Mucosa of stomach (tissue), 1 donor: Measurements from ENCODE around the gene LTA4H.
"Not testable (repeated sequence)": the region's sequence is repeated elsewhere in the genome, so short reads cannot be mapped to it uniquely, and the experiment has no call there.

Source experiments
- H3K27me3 ChIP-seq: one replicate; pipeline ENCODE4 v1.7.0; 2013; ENCODE audit warnings: mild to moderate bottlenecking, low read length; ENCODE audit not compliant: control insufficient read depth, insufficient read depth
- H3K36me3 ChIP-seq: one replicate; pipeline ENCODE4 v1.7.0; 2013; ENCODE audit warnings: low read length; ENCODE audit not compliant: control insufficient read depth, insufficient read depth
- H3K4me1 ChIP-seq: one replicate; pipeline ENCODE4 v1.7.0; 2013; ENCODE audit warnings: mild to moderate bottlenecking, low read length; ENCODE audit not compliant: control insufficient read depth, insufficient read depth
- H3K4me3 ChIP-seq: one replicate; pipeline ENCODE4 v1.7.0; 2013; ENCODE audit warnings: low read length
- H3K9ac ChIP-seq: one replicate; pipeline ENCODE4 v1.7.0; 2013; ENCODE audit warnings: mild to moderate bottlenecking, low read length, moderate library complexity
- H3K9me3 ChIP-seq: one replicate; pipeline ENCODE4 v1.7.0; 2013; ENCODE audit warnings: mild to moderate bottlenecking, low read length, moderate library complexity; ENCODE audit not compliant: control insufficient read depth
- donor health status: Pancreatic carcinoma.

The LTA4H gene

GRCh38 chr12:95976416-95976832 is 59.0 kb downstream of the LTA4H start:
- H3K4me1 ChIP-seq, result no peaks in the 10 kb centered on the region
- no peaks in the 10 kb centered on the region for H3K36me3 ChIP-seq
- no peak overlapping the region for H3K9ac ChIP-seq
- no peak overlapping the region for H3K4me3 ChIP-seq
- H3K27me3 ChIP-seq, result no peaks in the 10 kb centered on the region
- H3K9me3 ChIP-seq, result no peaks in the 10 kb centered on the region

- Histone ChIP-seq H3K4me1 (no peaks in the 10 kb centered on the region), H3K9me3 (no peaks in the 10 kb centered on the region), H3K9ac (no peak overlapping the region), H3K36me3 (no peaks in the 10 kb centered on the region), H3K27me3 (no peaks in the 10 kb centered on the region), H3K4me3 (no peak overlapping the region)
These were observed 59.9 kb downstream of the LTA4H start for GRCh38 chr12:95975491-95975890.

- no peaks in the 10 kb centered on the region for H3K36me3 ChIP-seq
- H3K9ac ChIP-seq, result no peak overlapping the region
- H3K4me3 ChIP-seq, result no peak overlapping the region
- no peaks in the 10 kb centered on the region for H3K27me3 ChIP-seq
- no peaks in the 10 kb centered on the region for H3K9me3 ChIP-seq
- no peaks in the 10 kb centered on the region for H3K4me1 ChIP-seq
These were observed 61.0 kb downstream of the LTA4H start for GRCh38 chr12:95974358-95974757.

GRCh38 chr12:95972832-95973456 is 62.4 kb downstream of the LTA4H start:
- no peak overlapping the region for H3K4me3 ChIP-seq
- H3K9me3 ChIP-seq, result no peaks in the 10 kb centered on the region
- H3K27me3 ChIP-seq, result no peaks in the 10 kb centered on the region
- H3K4me1 ChIP-seq, result no peaks in the 10 kb centered on the region
- no peak overlapping the region for H3K9ac ChIP-seq
- H3K36me3 ChIP-seq, result no peaks in the 10 kb centered on the region

GRCh38 chr12:95970905-95971304 is 64.5 kb downstream of the LTA4H start:
- Histone ChIP-seq H3K9ac (no peak overlapping the region), H3K4me3 (no peak overlapping the region), H3K4me1 (no peaks in the 10 kb centered on the region), H3K36me3 (no peaks in the 10 kb centered on the region), H3K9me3 (no peaks in the 10 kb centered on the region), H3K27me3 (no peaks in the 10 kb centered on the region)

- not testable (repeated sequence) for H3K36me3 ChIP-seq, H3K9ac ChIP-seq, H3K4me3 ChIP-seq, H3K27me3 ChIP-seq, H3K4me1 ChIP-seq, H3K9me3 ChIP-seq
These were observed 66.3 kb downstream of the LTA4H start for GRCh38 chr12:95969116-95969515.

- no peak overlapping the region for H3K4me3 ChIP-seq
- H3K9ac ChIP-seq, result no peak overlapping the region
- H3K9me3 ChIP-seq, result no peaks in the 10 kb centered on the region
These were observed 68.1 kb downstream of the LTA4H start for GRCh38 chr12:95967301-95967700.

GRCh38 chr12:95966287-95966870 is 69.0 kb downstream of the LTA4H start:
- Histone ChIP-seq H3K4me3 (no peak overlapping the region), H3K36me3 (no peaks in the 10 kb centered on the region), H3K9me3 (no peaks in the 10 kb centered on the region), H3K4me1 (no peaks in the 10 kb centered on the region), H3K9ac (no peak overlapping the region), H3K27me3 (no peaks in the 10 kb centered on the region)

More at GRCh38 chr12:95967301-95967700, 68.1 kb downstream of the LTA4H start:
- Histone ChIP-seq H3K4me1 (no peaks in the 10 kb centered on the region), H3K27me3 (no peaks in the 10 kb centered on the region), H3K36me3 (no peaks in the 10 kb centered on the region)

- Histone ChIP-seq H3K4me1 (no peaks in the 10 kb centered on the region), H3K27me3 (no peaks in the 10 kb centered on the region), H3K36me3 (no peaks in the 10 kb centered on the region), H3K9me3 (no peaks in the 10 kb centered on the region), H3K4me3 (no peak overlapping the region), H3K9ac (no peak overlapping the region)
These were observed 72.3 kb downstream of the LTA4H start for GRCh38 chr12:95963096-95963495.

- Histone ChIP-seq H3K9ac (no peak overlapping the region), H3K4me1 (no peaks in the 10 kb centered on the region), H3K27me3 (no peaks in the 10 kb centered on the region), H3K4me3 (no peak overlapping the region), H3K9me3 (no peaks in the 10 kb centered on the region), H3K36me3 (no peaks in the 10 kb centered on the region)
These were observed 73.2 kb downstream of the LTA4H start for GRCh38 chr12:95962222-95962621.

- Histone ChIP-seq H3K4me3 (no peak overlapping the region), H3K36me3 (no peaks in the 10 kb centered on the region), H3K9ac (no peak overlapping the region), H3K27me3 (no peaks in the 10 kb centered on the region), H3K9me3 (no peaks in the 10 kb centered on the region), H3K4me1 (no peaks in the 10 kb centered on the region)
These were observed 75.1 kb downstream of the LTA4H start for GRCh38 chr12:95960241-95960640.

- H3K9ac ChIP-seq, result no peak overlapping the region
- no peaks in the 10 kb centered on the region for H3K4me1 ChIP-seq
- H3K27me3 ChIP-seq, result no peaks in the 10 kb centered on the region
- no peaks in the 10 kb centered on the region for H3K36me3 ChIP-seq
- no peak overlapping the region for H3K4me3 ChIP-seq
- no peaks in the 10 kb centered on the region for H3K9me3 ChIP-seq
These were observed 76.3 kb downstream of the LTA4H start for GRCh38 chr12:95959107-95959506.
